Esophagus mucosa (tissue), 1 donor: Measurements from ENCODE around the gene GNGT2. TPM values are rescaled to one million over a fixed set of nuclear protein-coding genes. Genes with fewer than 3 reads are reported as not detected.
A peak's percentile ranks its signal among the peaks of the same experiment; 100 is the strongest.
"Not testable (repeated sequence)": the region's sequence is repeated elsewhere in the genome, so short reads cannot be mapped to it uniquely, and the experiment has no call there.

Experiments used
- ATAC-seq: fragments of 200-7000 bp; cut with Tn5 transposase; one replicate; pipeline ENCODE4 v1.9.1; 2020
- total RNA-seq: library from RNA; stranded (reverse); gene quantifications from one replicate; pipeline ENCODE4 v1.2.4, GENCODE V29; 2023
- donor health status: DM: yes; HTN: yes; CAD: no.

GNGT2 gene
- total RNA-seq, 1 donor from 2014 or later, result 0.28 TPM

DNA sequence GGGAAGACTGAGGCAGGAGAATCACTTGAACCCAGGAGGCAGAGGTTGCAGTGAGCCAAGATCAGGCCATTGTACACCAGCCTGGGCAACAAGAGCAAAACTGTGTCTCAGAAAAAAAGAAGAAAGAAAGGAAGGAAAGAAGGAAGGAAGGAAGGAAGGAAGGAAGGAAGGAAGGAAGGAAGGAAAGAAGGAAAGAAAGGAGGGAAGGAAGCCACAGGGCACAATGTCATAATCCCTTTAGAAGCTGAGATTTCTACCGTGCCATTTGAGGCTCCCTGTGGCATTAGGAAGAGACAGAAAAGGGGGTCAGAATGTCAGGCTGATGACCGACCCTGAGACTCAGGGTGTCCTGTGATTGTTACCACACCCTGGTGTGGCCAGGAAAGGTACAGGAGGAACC, 6.6 kb downstream of the GNGT2 start:
- no peak for ATAC-seq

DNA sequence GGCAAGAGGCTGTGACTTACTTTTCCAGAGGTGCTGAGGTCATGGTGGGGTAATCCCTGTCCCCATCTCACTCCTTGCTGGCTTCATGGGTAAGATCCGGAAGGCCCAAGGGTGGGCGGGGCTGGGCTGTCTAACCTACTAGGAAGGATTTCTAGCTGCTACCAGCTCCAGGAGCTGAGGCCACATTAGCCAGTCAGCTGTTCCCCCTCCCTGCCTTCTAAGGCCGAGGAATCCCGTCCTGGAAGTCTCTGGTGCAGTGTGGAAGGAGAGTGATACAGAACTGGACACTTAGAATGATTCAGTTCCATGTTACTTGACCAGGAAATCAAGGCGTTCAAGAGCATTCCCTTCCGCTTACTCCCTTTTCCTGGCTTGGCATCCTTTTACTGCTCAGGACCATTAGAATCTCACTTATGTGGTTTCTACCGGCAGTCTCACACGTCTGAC, 8.9 kb downstream of the GNGT2 start:
- no peak for ATAC-seq

- ATAC-seq, result no peak
Observed at GRCh38 chr17:49200423-49201083, 9.8 kb downstream of the GNGT2 start.

- no peak for ATAC-seq
Observed at GRCh38 chr17:49198211-49198610, 12.2 kb downstream of the GNGT2 start.

DNA sequence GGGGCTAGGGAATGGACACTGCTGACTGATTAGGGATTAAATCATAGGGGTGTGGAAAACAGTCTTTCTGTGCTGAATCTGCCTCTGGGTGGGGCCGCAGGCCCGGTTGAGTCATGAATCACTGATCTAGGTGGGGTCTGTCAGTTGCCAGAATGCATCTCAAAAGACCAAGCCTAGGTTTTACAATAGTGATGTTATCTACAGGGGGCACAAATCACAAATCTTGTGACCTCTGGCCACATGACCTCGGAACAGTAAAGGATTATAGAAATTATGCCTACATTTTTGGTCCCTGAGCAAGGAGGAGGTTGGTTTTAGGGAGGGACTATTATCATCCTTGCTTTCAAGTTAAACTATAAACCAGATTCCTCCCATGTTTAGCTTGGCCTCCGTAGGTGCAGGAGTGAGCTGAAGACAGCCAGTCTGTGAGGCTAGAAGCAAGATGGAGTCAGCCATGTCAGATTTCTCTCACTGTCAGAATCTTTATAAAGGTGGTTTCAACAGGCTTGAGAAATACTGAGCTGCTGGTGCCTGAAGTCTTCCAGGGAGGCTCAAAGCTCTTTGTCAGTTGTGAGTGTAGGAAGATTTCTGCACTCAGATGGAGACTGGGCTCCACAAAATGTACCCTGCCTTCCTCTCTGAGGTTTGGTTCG, 12.9 kb downstream of the GNGT2 start:
- ATAC-seq, result no peak

- ATAC-seq, result no peak
Observed at GRCh38 chr17:49196520-49196919, 13.9 kb downstream of the GNGT2 start.

DNA sequence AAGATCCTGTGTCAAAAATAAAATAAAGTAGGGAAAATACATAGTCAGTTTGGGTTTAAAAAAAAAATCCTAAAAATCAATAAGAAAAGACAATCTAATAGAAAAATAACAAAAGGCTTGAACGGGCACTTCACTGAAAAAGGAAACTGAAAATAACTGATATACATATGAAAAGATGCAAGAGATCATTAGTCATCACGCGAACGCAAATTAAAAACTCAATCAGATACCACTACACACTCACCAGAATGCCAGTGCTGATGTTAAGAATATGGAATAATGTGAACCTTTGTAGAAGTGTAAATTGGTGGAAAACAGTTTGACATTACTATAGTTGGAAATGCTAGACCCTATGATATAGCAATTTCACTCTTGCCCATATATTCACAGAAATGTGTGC, 14.6 kb downstream of the GNGT2 start:
- ATAC-seq, result no peak

- no peak for ATAC-seq
Observed at GRCh38 chr17:49194297-49194607, 16.1 kb downstream of the GNGT2 start.

DNA sequence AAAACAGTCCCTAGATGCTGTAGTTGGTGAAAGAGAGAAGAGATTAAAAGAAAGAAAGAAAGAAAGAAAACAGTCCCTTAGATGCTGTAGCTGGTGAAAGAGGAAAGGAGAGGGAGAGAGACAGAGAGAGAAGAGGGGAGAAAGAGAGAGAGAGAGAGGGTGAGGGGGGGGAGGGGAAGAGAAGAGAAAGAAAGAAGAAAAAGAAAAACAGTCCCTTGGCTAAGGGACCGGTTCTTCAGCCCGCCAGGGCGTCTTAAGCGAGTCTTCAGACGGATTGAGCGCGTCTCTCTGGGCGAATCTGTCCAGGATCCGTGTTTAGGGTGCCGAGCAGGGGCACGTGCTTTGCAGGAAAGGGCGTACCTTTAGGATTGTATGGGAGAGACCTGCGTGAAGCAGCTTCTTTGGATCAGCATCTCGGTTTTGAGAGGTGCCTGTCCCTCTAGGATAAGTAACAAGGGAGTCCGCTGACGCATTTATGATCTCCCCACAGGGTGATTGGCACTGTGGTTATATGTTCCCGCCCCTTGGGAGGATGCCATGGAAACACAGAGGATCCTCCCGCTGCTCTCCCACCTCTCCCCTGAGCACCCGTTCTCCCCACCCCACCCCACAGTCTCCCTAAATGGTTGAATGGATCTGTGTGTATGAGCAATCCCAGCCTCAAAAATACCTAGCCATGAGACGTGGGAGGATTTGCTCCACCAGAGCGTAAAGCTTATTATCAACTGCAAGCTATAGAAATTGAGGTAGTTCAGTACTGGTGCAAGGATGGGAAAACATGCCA, 16.7 kb downstream of the GNGT2 start:
- ATAC-seq, result peak; percentile 1

DNA sequence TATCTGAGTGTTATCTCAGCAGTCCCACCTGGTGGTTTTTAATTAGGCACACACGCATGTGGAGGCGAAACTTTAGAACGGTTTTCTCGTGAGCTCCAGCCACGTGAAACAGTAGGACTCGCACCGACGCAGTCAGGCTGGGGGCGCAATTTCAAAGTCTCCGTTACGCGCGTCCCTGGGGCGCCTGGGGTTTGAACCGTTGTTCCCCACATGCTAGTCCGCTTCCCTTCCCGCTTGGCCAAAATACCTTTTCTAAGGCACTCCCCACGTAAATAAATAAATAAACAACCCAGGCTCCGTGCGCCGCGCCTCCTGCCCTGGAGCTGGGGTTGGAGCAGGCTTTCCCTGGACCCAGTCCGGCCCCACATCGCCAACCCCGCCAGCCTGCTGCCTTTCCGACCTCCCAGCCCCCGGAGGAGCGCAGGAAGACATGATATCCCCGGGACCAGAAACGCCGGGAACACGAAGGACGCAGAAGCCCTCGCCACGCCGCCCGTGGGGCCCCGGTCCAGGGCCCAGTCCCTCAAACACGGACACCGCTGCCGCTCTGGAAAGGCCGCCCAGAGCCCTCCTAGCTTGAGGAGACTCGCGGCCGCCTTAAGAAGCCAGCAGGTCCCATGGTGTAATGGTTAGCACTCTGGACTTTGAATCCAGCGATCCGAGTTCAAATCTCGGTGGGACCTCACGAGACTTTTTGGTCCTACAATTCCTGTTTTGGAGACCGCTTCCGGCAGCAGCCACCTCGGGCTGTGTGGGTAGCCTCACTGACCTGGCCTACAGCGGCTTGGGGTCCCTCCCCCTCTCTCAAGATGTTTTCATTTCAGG, 18.2 kb downstream of the GNGT2 start:
- peak; percentile 82 for ATAC-seq

- ATAC-seq, result no peak
Observed at GRCh38 chr17:49191409-49191916, 18.9 kb downstream of the GNGT2 start.

- ATAC-seq, result no peak
Observed at GRCh38 chr17:49190932-49191331, 19.4 kb downstream of the GNGT2 start.

DNA sequence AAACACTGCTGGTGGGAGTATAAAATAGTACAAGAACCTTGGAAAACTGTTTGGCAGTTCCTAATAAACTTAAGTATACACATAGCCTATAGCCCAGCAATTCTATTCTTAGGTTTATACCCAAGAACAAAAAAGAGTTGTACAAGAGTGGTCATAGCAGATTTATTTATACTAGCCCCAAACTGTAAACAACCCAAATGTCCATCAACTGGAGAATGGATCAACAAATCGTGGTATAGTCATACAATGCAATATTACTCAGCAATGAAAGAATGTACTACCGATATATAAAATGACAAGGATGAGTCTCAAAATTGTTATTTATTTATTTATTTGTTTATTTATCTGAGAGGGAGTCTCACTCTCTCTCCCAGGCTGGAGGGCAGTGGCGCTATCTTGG, 23.1 kb downstream of the GNGT2 start:
- no peak for ATAC-seq

DNA sequence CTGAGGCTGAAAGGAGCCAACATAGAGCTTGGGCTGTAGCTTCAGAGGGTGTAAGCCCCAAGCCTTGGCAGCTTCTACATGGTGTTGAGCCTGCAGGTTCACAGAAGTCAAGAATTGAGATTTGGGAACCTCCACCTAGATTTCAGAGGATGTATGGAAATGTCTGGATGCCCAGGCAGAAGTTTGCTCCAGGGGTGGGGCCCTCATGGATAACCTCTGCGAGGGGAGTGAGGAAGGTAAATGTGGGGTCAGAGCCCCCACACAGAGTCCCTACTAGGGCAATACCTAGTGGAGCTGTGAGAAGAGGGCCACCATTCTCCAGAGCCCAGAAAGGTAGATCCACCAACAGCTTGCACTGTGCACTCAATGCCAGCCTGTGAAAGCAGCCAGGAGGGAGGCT, 25.0 kb downstream of the GNGT2 start:
- ATAC-seq, result not testable (repeated sequence)

DNA sequence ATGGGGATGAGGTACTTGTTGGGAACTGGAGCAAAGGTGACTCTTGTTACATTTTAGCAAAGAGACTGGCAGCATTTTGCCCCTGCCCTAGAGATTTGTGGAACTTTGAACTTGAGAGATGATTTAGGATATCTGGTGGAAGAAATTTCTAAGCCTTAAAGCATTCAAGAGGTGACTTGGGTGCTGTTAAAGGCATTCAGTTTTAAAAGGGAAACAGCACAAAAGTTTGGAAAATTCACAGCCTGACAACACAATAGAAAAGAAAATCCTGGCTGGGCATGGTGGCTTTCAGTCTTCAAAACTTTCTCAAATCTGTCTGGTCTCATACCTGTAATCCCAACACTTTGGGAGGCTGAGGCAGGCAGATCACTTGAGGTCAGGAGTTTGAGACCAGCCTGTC, 25.9 kb downstream of the GNGT2 start:
- ATAC-seq, result not testable (repeated sequence)

DNA sequence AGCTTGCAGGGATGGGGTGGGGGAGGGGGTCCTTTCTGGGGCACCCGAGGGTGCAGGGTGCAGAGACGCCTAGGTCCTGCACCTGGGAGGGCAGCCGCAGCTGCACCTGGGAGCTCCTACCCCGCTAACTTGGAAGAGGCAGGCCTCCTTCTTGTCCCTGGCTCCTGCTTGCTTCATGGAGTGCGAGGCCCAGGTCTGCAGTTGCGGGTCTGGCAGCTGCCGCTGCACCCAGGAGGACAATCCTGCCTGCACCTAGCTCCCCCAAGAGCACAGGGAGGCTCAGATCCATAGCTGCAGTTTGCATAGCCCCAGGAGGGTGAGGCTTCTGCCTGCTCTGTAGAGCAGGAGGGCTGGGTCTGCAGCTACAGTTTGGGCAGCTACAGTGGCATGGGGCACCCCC, 26.6 kb downstream of the GNGT2 start:
- ATAC-seq, result no peak

DNA sequence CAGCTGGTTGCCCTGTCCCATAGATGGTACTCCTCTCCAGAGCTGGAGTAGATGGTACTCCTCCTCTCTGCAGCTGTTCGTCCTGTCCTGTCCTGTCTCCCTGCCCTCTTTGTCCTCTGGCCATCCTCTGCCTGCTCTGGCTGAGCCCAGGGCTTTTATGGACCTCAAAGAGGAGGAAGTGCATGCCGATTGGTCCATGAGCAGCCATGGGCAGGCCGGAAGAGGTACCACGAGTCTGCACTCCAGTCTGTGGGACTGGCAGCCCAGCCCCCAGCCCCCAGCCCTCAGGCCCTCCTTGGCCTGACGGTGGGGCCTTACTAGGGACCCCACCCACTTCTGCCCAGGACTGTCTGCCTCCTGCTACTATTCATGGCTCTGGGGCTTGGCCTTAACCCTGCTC, 27.0 kb downstream of the GNGT2 start:
- peak; percentile 8 for ATAC-seq

DNA sequence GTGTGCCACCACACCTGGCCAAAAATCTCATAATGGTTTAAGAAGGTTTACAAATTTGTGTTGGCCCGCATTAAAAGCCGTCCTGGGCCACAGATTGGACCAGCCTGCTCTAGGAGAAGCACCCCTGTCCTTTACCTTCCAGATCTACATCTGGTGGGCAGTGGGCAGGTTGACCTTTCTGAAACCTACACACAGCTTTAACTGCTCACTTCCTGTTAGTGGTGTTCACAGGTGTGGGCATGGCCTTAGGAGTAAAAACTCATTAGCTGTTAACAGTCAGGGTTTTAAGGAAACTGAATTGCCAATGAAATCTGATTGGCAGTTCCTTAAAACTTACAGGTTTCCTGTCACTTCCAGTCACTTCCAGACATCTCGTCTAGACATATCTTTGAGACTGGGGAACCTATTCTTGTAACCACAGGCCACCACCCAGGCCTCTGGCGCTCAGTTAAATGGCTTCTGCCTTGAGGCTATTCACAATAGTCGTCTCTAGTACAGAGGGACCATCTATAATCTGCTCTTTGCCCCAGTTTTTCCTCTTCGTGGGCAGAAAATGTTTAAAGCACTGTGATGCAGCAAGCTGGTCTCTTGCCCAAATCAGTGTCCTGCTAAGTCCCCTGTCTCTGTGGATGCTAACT, 29.3 kb downstream of the GNGT2 start:
- ATAC-seq, result no peak

GRCh38 chr17:49180303-49180702, 30.1 kb downstream of the GNGT2 start:
- ATAC-seq, result peak; percentile 44

DNA sequence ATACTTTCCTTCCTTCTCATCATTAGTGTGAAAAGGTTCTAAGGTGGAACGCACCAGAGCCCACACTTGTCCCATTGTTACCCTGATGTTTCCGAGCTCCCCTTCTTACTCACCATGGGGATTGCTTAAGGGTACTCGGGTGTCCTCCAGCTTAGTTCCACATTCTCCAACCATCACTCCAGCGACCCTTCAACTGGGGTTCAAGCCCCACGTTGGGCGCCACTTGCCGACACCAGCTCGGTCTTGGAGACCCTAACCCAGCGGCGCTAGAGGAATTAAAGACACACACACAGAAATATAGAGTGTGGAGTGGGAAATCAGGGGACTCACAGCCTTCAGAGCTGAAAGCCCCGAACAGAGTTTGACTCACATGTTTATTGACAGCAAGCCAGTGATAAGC, 34.4 kb downstream of the GNGT2 start:
- ATAC-seq, result not testable (repeated sequence)

GRCh38 chr17:49170711-49171110, 39.7 kb downstream of the GNGT2 start:
- ATAC-seq, result not testable (repeated sequence)

DNA sequence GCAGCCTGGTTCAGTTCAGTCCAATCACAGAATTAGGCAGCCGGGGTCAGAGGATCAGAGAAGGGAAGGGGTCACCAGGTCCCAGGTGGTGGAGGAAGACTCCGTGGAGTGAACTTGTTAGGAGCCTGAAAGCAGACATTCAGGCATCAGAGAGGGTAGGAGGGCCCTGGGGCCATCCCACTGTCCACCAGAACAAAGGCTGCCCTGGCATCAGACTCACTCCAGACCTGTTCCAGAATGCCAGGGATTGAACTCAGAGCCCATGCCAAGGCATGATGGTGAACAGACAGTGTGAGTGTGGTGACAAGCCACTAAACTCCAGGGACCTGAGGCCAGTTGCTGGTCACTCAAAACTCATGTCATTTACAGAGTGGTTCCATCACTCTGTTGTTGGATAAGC, 40.2 kb downstream of the GNGT2 start:
- no peak for ATAC-seq
